HepG2 (cell line): Measurements from ENCODE around the gene NIPSNAP3A. TPM values are rescaled to one million over a fixed set of nuclear protein-coding genes. Genes with fewer than 3 reads are reported as not detected.

Experiments used
- ADNP ChIP-seq: sonication (generic); formaldehyde crosslinking; IDR thresholded peaks from 2 replicates; pipeline ENCODE4 v1.4.0; 2020; ENCODE audit warnings: missing genetic modification reagents
- HOXA5 ChIP-seq: sonication (generic); formaldehyde crosslinking; IDR thresholded peaks from 2 replicates; pipeline ENCODE4 v1.4.0; 2020; ENCODE audit warnings: missing genetic modification reagents
- ISX ChIP-seq: sonication (generic); formaldehyde crosslinking; conservative IDR thresholded peaks from 2 replicates; pipeline ENCODE4 v1.5.0; 2020; ENCODE audit warnings: missing genetic modification reagents
- KLF16 ChIP-seq, 2 experiments: sonication (generic) in 1 of 2; formaldehyde crosslinking in 1 of 2; IDR thresholded peaks; 2 replicates each; pipeline versions ENCODE4 v1.6.1 to v1.8.0; 2016 to 2023; ENCODE audit warnings: missing genetic modification reagents in 2 of 2, missing compliant biosample characterization in 1 of 2
- MAFF ChIP-seq: IDR thresholded peaks from 2 replicates; pipeline ENCODE4 v1.6.1; 2011; ENCODE audit warnings: low read depth, low read length, improper control_type of control experiment
- MEIS1 ChIP-seq: sonication (generic); formaldehyde crosslinking; IDR thresholded peaks from 2 replicates; pipeline ENCODE4 v1.9.0; 2021; ENCODE audit warnings: mild to moderate bottlenecking, missing genetic modification reagents, moderate library complexity, borderline replicate concordance
- PHF5A ChIP-seq: IDR thresholded peaks from one replicate; pipeline ENCODE4 v1.6.1; 2018; ENCODE audit warnings: low read depth, missing genetic modification reagents; ENCODE audit not compliant: unreplicated experiment
- SNRNP70 ChIP-seq: fragments of 200-400 bp; formaldehyde crosslinking; IDR thresholded peaks from 2 replicates; pipeline ENCODE4 v1.6.1; 2017; ENCODE audit warnings: mild to moderate bottlenecking, low read depth, low read length, moderate library complexity
- SP4 ChIP-seq: sonication (generic); formaldehyde crosslinking; IDR thresholded peaks from 2 replicates; pipeline ENCODE4 v1.8.1; 2023; ENCODE audit warnings: mild to moderate bottlenecking, missing genetic modification reagents
- ZNF101 ChIP-seq: sonication (generic); formaldehyde crosslinking; IDR thresholded peaks from 2 replicates; pipeline ENCODE4 v1.4.0; 2020; ENCODE audit warnings: mild to moderate bottlenecking, low read depth, missing genetic modification reagents, borderline replicate concordance
- ZNF367 ChIP-seq: sonication (generic); formaldehyde crosslinking; IDR thresholded peaks from 2 replicates; pipeline ENCODE4 v1.4.0; 2020; ENCODE audit warnings: missing genetic modification reagents, borderline replicate concordance
- ZNF713 ChIP-seq: sonication (generic); formaldehyde crosslinking; IDR thresholded peaks from 2 replicates; pipeline ENCODE4 v1.4.0; 2020; ENCODE audit warnings: mild to moderate bottlenecking, missing genetic modification reagents
- ZNF781 ChIP-seq: sonication (generic); formaldehyde crosslinking; IDR thresholded peaks from 2 replicates; pipeline ENCODE4 v1.5.1; 2020; ENCODE audit warnings: borderline replicate concordance, mild to moderate bottlenecking, missing genetic modification reagents; ENCODE audit errors: not compliant biosample characterization
- polyA plus RNA-seq, 8 experiments: library from polyadenylated mRNA; depleted of rRNA in 3 of 8; stranded (reverse) in 7 of 8; unstranded in 1 of 8; fragments of >200 nt; fragmentation: Illumina TruSeq in 4 of 8; extraction: Trizol in 4 of 8; gene quantifications; 2 replicates each; pipeline versions ENCODE4 v1.2.1 to v1.2.3, GENCODE V29; 2011 to 2016; ENCODE audit warnings: low read depth in 4 of 8, missing spikeins in 1 of 8, mixed read lengths in 1 of 8; ENCODE audit not compliant: insufficient read depth in 1 of 8
- total RNA-seq, 5 experiments: library from RNA; depleted of rRNA; stranded (reverse); fragments of >200 nt; fragmentation: Illumina TruSeq; extraction: Trizol; gene quantifications; 2 replicates each; pipeline ENCODE4 v1.2.3, GENCODE V29; 2016; ENCODE audit warnings: low read depth in 1 of 5
- TF ChIP-seq, protein P1 (sequence below), 2 experiments: IDR thresholded peaks; 2 replicates each; pipeline ENCODE4 v1.6.1; 2011 to 2012; ENCODE audit warnings: low read length in 2 of 2, borderline replicate concordance in 1 of 2, low read depth in 1 of 2, mild to moderate bottlenecking in 1 of 2, moderate library complexity in 1 of 2
- TF ChIP-seq, protein P2 (sequence below): IDR thresholded peaks from 2 replicates; pipeline ENCODE4 v1.6.1; 2016; ENCODE audit warnings: missing compliant biosample characterization, missing genetic modification reagents, borderline replicate concordance
- TF ChIP-seq, protein P3 (sequence below): sonication (generic); formaldehyde crosslinking; conservative IDR thresholded peaks from 2 replicates; pipeline ENCODE4 v1.8.0; 2022; ENCODE audit warnings: mild to moderate bottlenecking, moderate library complexity, missing genetic modification reagents
- TF ChIP-seq, protein P4 (sequence below): sonication (generic); formaldehyde crosslinking; IDR thresholded peaks from 2 replicates; pipeline ENCODE4 v1.8.1; 2023; ENCODE audit warnings: mild to moderate bottlenecking, inconsistent platforms, moderate library complexity, missing genetic modification reagents, borderline replicate concordance
- TF ChIP-seq, protein P5 (sequence below): sonication (generic); formaldehyde crosslinking; IDR thresholded peaks from 2 replicates; pipeline ENCODE4 v1.4.0; 2020; ENCODE audit warnings: missing genetic modification reagents

Gene NIPSNAP3A
- total and polyA plus RNA-seq, 2 of the 13 experiments (the other 11 are each of a cell fraction or from before 2014, with no cell fraction given): 13.7 to 14.6 TPM

DNA sequence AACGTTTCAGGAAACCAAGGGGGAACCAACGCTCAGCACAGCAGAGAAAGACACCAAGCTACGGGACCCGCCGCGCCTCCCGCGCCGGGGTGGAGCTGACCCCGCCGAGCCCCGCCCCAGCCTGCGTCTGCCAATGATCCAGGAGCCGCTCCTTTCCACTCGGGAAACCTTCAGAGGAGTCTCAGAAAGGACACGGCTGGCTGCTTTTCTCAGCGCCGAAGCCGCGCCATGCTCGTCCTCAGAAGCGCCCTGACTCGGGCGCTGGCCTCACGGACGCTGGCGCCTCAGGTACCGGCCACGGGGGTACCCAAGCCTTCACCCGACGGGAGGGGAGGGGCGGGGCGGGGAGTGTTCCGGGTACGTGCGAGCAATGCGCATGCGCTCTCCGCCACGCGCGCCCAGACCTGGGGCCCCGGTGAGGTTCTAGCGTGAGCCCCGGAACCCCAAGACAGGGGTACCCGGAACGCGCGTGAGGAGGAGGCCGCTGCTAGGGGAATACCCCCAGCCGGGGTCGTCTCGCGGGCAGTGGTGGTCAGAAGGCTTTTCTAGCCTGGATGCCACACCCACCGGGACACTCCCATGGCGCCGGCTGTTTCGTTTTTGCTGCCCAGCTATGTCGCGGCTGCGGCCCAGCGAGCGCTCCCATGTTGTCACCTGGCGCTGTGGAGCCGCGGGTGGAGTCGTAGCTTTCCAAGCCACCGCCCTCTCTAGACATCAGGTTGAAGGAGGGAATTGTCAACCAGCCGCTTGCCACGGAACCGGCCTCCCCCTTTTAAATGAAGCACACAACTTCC is at the start of gene NIPSNAP3A (continued):
- TF ChIP-seq, protein P1, sequence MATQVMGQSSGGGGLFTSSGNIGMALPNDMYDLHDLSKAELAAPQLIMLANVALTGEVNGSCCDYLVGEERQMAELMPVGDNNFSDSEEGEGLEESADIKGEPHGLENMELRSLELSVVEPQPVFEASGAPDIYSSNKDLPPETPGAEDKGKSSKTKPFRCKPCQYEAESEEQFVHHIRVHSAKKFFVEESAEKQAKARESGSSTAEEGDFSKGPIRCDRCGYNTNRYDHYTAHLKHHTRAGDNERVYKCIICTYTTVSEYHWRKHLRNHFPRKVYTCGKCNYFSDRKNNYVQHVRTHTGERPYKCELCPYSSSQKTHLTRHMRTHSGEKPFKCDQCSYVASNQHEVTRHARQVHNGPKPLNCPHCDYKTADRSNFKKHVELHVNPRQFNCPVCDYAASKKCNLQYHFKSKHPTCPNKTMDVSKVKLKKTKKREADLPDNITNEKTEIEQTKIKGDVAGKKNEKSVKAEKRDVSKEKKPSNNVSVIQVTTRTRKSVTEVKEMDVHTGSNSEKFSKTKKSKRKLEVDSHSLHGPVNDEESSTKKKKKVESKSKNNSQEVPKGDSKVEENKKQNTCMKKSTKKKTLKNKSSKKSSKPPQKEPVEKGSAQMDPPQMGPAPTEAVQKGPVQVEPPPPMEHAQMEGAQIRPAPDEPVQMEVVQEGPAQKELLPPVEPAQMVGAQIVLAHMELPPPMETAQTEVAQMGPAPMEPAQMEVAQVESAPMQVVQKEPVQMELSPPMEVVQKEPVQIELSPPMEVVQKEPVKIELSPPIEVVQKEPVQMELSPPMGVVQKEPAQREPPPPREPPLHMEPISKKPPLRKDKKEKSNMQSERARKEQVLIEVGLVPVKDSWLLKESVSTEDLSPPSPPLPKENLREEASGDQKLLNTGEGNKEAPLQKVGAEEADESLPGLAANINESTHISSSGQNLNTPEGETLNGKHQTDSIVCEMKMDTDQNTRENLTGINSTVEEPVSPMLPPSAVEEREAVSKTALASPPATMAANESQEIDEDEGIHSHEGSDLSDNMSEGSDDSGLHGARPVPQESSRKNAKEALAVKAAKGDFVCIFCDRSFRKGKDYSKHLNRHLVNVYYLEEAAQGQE (IDR thresholded peaks at IDR 0.05; ENCODE audit: borderline replicate concordance in 1 of 2, low read depth in 1 of 2, low read length in 2 of 2): 0 out of 4 replicates have a peak, but pooled peaks of 1 of the 2 experiments have one; percentile 22
- TF ChIP-seq, protein P2, sequence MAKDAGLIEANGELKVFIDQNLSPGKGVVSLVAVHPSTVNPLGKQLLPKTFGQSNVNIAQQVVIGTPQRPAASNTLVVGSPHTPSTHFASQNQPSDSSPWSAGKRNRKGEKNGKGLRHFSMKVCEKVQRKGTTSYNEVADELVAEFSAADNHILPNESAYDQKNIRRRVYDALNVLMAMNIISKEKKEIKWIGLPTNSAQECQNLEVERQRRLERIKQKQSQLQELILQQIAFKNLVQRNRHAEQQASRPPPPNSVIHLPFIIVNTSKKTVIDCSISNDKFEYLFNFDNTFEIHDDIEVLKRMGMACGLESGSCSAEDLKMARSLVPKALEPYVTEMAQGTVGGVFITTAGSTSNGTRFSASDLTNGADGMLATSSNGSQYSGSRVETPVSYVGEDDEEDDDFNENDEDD (CRISPR knock-in tag): no peak
- no peak for TF ChIP-seq MEIS1
- peak in 1 of 2 experiments; percentile 70; a peak in 1 of 4 replicates for TF ChIP-seq KLF16 (CRISPR knock-in tag; IDR thresholded peaks at IDR 0.05)
- 0 out of 2 replicates have a peak, but pooled peaks have one; percentile 22 for TF ChIP-seq ZNF713
- TF ChIP-seq, protein P3, sequence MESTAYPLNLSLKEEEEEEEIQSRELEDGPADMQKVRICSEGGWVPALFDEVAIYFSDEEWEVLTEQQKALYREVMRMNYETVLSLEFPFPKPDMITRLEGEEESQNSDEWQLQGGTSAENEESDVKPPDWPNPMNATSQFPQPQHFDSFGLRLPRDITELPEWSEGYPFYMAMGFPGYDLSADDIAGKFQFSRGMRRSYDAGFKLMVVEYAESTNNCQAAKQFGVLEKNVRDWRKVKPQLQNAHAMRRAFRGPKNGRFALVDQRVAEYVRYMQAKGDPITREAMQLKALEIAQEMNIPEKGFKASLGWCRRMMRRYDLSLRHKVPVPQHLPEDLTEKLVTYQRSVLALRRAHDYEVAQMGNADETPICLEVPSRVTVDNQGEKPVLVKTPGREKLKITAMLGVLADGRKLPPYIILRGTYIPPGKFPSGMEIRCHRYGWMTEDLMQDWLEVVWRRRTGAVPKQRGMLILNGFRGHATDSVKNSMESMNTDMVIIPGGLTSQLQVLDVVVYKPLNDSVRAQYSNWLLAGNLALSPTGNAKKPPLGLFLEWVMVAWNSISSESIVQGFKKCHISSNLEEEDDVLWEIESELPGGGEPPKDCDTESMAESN (CRISPR knock-in tag): no peak
- TF ChIP-seq PHF5A (CRISPR knock-in tag): no peak
- no peak for TF ChIP-seq MAFF
- no peak for TF ChIP-seq SNRNP70
- no peak for TF ChIP-seq ADNP
- peak; percentile 32; the same call in 1 of the 2 replicates for TF ChIP-seq SP4 (CRISPR knock-in tag)
- TF ChIP-seq ZNF367: peak; percentile 19; the same call in 1 of the 2 replicates
- TF ChIP-seq, protein P4, sequence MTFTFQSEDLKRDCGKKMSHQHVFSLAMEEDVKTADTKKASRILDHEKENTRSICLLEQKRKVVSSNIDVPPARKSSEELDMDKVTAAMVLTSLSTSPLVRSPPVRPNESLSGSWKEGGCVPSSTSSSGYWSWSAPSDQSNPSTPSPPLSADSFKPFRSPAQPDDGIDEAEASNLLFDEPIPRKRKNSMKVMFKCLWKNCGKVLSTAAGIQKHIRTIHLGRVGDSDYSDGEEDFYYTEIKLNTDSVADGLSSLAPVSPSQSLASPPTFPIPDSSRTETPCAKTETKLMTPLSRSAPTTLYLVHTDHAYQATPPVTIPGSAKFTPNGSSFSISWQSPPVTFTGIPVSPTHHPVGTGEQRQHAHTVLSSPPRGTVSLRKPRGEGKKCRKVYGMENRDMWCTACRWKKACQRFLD (CRISPR knock-in tag): no peak
- TF ChIP-seq, protein P5, sequence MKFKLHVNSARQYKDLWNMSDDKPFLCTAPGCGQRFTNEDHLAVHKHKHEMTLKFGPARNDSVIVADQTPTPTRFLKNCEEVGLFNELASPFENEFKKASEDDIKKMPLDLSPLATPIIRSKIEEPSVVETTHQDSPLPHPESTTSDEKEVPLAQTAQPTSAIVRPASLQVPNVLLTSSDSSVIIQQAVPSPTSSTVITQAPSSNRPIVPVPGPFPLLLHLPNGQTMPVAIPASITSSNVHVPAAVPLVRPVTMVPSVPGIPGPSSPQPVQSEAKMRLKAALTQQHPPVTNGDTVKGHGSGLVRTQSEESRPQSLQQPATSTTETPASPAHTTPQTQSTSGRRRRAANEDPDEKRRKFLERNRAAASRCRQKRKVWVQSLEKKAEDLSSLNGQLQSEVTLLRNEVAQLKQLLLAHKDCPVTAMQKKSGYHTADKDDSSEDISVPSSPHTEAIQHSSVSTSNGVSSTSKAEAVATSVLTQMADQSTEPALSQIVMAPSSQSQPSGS (CRISPR knock-in tag): no peak
- no peak for TF ChIP-seq ZNF781 (CRISPR knock-in tag)
- TF ChIP-seq HOXA5: peak; percentile 23; the same call in 1 of the 2 replicates
- 0 out of 2 replicates have a peak, but pooled peaks have one; percentile 34 for TF ChIP-seq ISX
- no peak for TF ChIP-seq ZNF101
